Measurements from ENCODE around the gene JAZF1. TPM values are rescaled to one million over a fixed set of nuclear protein-coding genes. Genes with fewer than 3 reads are reported as not detected.

The JAZF1 gene
- total RNA-seq, 1 experiment from 2014 or later = 4.0 TPM

- DNase-seq (ENCODE audit: low read depth) = no peak
- in situ Hi-C loops (cut with HindIII; ENCODE audit: low pct_unique_long_range_greater_than_20kb, low sequenced_read_pairs) = no loop called here
Measured at GRCh38 chr7:28195910-28196620, 15.5 kb upstream of the JAZF1 start.

DNA sequence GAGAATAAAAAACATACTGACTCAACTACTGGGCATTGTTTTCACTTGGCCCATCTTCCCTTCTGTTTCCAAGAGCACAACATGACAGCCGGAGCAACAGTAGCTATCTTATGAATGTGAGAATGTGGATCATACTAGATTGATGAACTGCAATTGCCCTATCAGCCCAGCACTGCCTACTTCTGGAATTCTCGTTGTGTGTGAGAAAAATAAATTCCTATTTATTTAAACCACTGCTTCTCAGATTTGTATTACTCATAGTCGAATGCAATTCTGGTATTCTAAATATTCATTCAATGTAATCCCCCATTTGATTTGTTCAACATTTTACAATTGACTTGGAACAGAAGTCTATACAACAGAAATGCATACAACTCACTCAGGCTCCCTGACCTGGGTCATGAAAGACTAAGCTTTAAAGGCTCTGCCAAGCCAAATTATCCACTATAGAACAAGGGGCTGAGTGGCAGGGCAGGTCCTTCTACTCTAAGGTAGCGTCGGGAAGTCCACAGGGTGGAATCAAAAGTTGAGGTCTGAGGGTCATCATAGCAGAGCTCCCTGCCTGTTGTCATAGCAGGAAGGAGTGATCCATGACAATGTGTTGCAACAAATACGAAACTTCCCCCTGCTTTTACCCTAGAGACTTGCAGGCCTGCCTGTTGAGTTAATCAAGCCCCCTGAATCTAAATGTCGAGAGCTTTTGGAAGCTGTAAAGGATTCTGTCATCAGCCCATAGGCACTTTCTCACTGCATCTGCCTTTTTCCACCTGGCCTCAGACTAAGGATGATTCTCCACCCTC lies 12.4 kb upstream of the JAZF1 start:
- no peak for DNase-seq (ENCODE audit: low read depth)
- in situ Hi-C loops (cut with HindIII; ENCODE audit: low pct_unique_long_range_greater_than_20kb, low sequenced_read_pairs) = no loop called here

- in situ Hi-C loops (cut with HindIII; ENCODE audit: low pct_unique_long_range_greater_than_20kb, low sequenced_read_pairs) = no loop called here
- no peak for DNase-seq (ENCODE audit: low read depth)
Measured at GRCh38 chr7:28191751-28192150, 11.2 kb upstream of the JAZF1 start.

GRCh38 chr7:28191184-28191583 lies 10.6 kb upstream of the JAZF1 start:
- no peak for DNase-seq (ENCODE audit: low read depth)
- in situ Hi-C loops (cut with HindIII; ENCODE audit: low pct_unique_long_range_greater_than_20kb, low sequenced_read_pairs) = no loop called here

GRCh38 chr7:28190077-28190710 lies 9.6 kb upstream of the JAZF1 start:
- no peak for DNase-seq (ENCODE audit: low read depth)
- in situ Hi-C loops (cut with HindIII; ENCODE audit: low pct_unique_long_range_greater_than_20kb, low sequenced_read_pairs) = no loop called here

DNA sequence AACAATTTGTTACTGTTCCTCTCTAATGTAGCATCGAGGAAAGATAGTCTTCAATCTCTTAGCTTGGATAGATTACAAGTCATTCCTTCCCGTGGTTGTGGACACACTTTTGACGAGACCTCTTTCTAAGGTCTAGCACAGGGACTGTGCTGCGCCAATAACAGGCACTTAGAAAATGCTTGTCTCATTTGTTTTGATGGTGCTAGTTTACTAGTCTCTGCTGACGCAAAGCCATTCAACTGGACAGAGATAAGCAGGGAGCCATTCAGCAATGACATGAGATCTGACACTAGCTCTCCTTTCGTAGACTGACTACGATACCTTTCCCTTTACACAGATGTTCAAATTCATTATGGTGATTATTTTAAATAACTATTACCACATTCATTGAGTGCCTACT lies 6.4 kb upstream of the JAZF1 start:
- no peak for DNase-seq (ENCODE audit: low read depth)
- in situ Hi-C loops (cut with HindIII; ENCODE audit: low pct_unique_long_range_greater_than_20kb, low sequenced_read_pairs) = no loop called here

DNA sequence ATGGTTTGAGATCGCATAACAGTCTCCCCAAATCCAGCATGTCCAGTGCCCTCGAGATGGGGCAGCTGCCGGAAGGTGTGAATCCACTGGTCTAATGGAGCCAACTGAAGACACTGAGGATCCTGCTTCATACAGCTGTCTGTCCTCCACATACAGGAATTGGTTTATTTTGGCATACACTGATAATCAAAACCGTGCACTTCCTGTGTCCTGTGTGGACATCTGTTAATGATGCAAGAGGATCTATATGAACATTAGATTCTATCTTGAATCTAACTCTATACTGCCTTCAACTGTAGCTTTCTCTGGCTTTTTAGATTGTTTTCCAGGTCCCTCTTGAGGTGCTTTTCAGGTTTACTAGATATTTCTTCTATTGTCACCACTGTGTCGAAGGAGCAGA lies 3.0 kb upstream of the JAZF1 start:
- no peak for DNase-seq (ENCODE audit: low read depth)
- in situ Hi-C loops (cut with HindIII; ENCODE audit: low pct_unique_long_range_greater_than_20kb, low sequenced_read_pairs) = no loop called here

DNA sequence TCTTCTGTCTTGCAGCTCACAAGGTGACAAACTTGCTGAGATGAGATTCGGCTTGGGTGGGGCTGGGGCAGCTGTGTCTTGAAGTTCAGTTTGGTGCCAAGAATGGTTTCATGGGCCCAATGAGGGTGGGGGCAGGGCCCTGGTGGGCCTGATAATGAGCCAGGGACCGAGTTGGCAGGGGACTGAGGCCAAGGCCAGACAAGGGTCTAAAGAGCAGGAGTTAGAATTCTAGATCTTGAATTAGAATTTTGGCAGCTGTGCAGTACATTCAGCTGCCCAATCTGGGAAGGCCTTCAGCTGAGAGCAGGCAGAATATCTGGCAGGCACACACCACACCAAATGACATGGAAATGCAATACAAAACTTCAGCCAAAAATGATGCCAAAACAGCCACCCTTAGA lies 1.5 kb upstream of the JAZF1 start:
- in situ Hi-C loops (cut with HindIII; ENCODE audit: low pct_unique_long_range_greater_than_20kb, low sequenced_read_pairs) = no loop called here
- no peak for DNase-seq (ENCODE audit: low read depth)

DNA sequence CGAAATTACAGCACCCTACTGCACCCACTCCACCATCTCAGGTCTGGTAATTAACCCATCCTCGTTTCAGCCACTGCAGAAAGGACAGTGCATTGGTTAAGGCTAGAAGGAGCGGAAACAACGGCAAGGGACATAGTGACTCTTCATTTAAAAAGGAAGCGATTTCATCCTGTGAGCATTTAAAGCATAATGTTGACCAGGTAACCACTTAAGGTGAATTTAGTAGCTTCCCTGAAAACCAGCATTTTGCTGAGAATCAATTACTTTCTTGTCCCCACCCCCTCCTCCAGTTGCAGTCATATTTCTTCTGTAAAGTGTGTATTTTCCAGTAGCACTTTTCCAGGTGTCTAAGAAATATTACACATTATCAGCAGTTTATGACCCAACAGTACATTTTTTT lies 821 bp upstream of the JAZF1 start:
- in situ Hi-C loops (cut with HindIII; ENCODE audit: low pct_unique_long_range_greater_than_20kb, low sequenced_read_pairs) = no loop called here
- DNase-seq (ENCODE audit: low read depth) = no peak

- in situ Hi-C loops (cut with HindIII; ENCODE audit: low pct_unique_long_range_greater_than_20kb, low sequenced_read_pairs) = no loop called here
- no peak for DNase-seq (ENCODE audit: low read depth)
Measured at GRCh38 chr7:28180031-28180363, 598 bp downstream of the JAZF1 start.

GRCh38 chr7:28179120-28180030 lies 1.2 kb downstream of the JAZF1 start:
- DNase-seq (ENCODE audit: low read depth) = peak; percentile 43
- in situ Hi-C loops (cut with HindIII; ENCODE audit: low pct_unique_long_range_greater_than_20kb, low sequenced_read_pairs) = no loop called here

DNA sequence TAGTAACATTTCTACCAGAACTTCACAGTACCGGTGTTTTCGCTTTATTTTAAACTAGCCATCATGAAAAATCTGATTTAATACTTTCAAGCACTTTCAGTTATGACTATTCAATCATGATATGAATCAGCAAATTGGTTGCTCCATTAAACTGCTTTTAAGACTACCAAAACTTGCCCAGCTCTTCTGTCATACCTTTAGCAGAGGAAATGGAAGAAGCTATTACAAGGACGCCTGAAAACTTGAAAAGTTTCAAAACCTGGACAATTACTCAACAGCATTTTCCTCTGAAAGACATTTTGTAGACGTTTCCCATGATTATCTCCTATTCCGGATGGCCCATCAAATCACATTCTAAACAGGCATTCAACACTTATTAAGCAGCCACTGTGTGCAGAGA lies 2.0 kb downstream of the JAZF1 start:
- no peak for DNase-seq (ENCODE audit: low read depth)
- in situ Hi-C loops (cut with HindIII; ENCODE audit: low pct_unique_long_range_greater_than_20kb, low sequenced_read_pairs) = no loop called here

GRCh38 chr7:28177836-28178235 lies 2.8 kb downstream of the JAZF1 start:
- no peak for DNase-seq (ENCODE audit: low read depth)
- in situ Hi-C loops (cut with HindIII; ENCODE audit: low pct_unique_long_range_greater_than_20kb, low sequenced_read_pairs) = no loop called here

DNA sequence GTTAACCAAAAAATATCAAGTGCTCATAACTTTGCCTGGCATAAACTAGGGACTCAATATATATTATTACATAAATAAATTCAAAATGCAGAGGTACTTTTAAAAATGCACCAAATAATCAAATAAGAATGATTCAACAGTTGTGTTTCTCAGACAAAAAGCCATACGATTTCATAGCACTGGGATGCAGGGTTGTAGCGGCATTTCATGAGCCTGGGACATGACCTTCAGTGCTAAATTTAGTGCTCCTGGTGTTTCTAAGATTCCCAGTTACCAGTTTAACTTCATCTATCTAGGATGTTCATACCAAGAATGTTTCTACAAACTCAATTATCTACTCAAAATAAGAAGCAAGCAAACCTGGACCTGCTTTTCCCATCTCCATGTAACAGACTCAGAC lies 4.0 kb downstream of the JAZF1 start:
- in situ Hi-C loops (cut with HindIII; ENCODE audit: low pct_unique_long_range_greater_than_20kb, low sequenced_read_pairs) = no loop called here
- DNase-seq (ENCODE audit: low read depth) = no peak

- no peak for DNase-seq (ENCODE audit: low read depth)
- in situ Hi-C loops (cut with HindIII; ENCODE audit: low pct_unique_long_range_greater_than_20kb, low sequenced_read_pairs) = no loop called here
Measured at GRCh38 chr7:28176174-28176573, 4.4 kb downstream of the JAZF1 start.

DNA sequence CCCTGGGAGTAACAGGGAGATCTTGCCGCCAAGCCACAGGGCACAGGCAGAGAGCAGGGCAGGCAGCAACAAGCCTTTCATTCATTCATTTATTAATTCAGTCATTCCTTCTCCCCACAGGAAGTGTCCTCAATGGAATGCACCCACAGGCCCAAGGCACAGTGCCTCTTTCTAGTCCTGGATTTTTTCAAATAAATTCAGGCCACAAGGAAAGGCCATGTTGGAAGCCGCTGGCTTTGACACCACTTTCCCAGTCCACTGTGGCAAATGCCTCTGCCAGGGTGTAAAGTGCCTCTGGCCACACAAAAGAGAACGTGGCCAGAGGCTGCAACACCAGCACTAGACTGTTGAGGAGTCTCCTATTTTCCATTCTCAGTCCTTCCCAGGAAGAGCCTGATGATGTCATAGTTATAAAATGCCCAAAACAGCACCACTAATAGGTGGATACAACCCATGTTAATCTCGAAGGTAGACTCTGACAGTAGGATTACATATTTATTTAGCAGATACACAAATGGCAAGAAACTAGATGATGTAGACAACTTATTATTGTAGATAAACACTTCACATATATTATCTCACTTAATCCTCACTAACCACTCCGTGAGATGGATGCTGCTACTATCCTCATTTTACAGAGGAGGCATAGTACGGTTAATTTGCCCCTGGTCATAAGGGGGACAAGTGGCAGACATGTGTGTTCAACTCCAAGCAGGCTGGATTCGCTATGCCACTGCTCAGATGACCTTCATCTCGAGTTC lies 5.5 kb downstream of the JAZF1 start:
- in situ Hi-C loops (cut with HindIII; ENCODE audit: low pct_unique_long_range_greater_than_20kb, low sequenced_read_pairs) = no loop called here
- no peak for DNase-seq (ENCODE audit: low read depth)

GRCh38 chr7:28174442-28174841 lies 6.2 kb downstream of the JAZF1 start:
- no peak for DNase-seq (ENCODE audit: low read depth)
- in situ Hi-C loops (cut with HindIII; ENCODE audit: low pct_unique_long_range_greater_than_20kb, low sequenced_read_pairs) = no loop called here

- in situ Hi-C loops (cut with HindIII; ENCODE audit: low pct_unique_long_range_greater_than_20kb, low sequenced_read_pairs) = no loop called here
- no peak for DNase-seq (ENCODE audit: low read depth)
Measured at GRCh38 chr7:28173531-28173930, 7.1 kb downstream of the JAZF1 start.
